H9 (cell line): ENCODE results near the gene PLB1. TPM values are rescaled to one million over a fixed set of nuclear protein-coding genes. Genes with fewer than 3 reads are reported as not detected.

Source experiments
- DNase-seq: peaks from one replicate; pipeline ENCODE4 v3.0.0-alpha.2; 2017
- H2AFZ ChIP-seq: one replicate; pipeline ENCODE4 v1.6.1; 2013; ENCODE audit warnings: mild to moderate bottlenecking, low read length, control low read depth, moderate library complexity
- H2AK5ac ChIP-seq: 2 replicates; pipeline ENCODE4 v1.6.1; 2013; ENCODE audit warnings: low read length, control low read depth, mixed read lengths; ENCODE audit not compliant: insufficient read length
- H2BK120ac ChIP-seq: one replicate; pipeline ENCODE4 v1.6.1; 2013; ENCODE audit warnings: low read depth, mild to moderate bottlenecking, low read length, control low read depth, inconsistent platforms; ENCODE audit not compliant: poor library complexity, severe bottlenecking
- H2BK12ac ChIP-seq: 2 replicates; pipeline ENCODE4 v1.6.1; 2013; ENCODE audit warnings: low read length, control low read depth, mixed read lengths, low read depth; ENCODE audit not compliant: insufficient read length
- H2BK15ac ChIP-seq: 2 replicates; pipeline ENCODE4 v1.6.1; 2013; ENCODE audit warnings: low read depth, low read length, control low read depth
- H2BK20ac ChIP-seq: one replicate; pipeline ENCODE4 v1.6.1; 2013; ENCODE audit warnings: low read depth, mild to moderate bottlenecking, low read length, control low read depth, inconsistent platforms; ENCODE audit not compliant: poor library complexity, severe bottlenecking
- H2BK5ac ChIP-seq: 2 replicates; pipeline ENCODE4 v1.6.1; 2013; ENCODE audit warnings: low read length, control low read depth, mixed read lengths; ENCODE audit not compliant: insufficient read length
- H3K14ac ChIP-seq: 2 replicates; pipeline ENCODE4 v1.6.1; 2013; ENCODE audit warnings: low read length, control low read depth; ENCODE audit not compliant: insufficient read depth
- H3K18ac ChIP-seq: 2 replicates; pipeline ENCODE4 v1.6.1; 2013; ENCODE audit warnings: low read depth, mild to moderate bottlenecking, mixed read lengths, low read length, control low read depth; ENCODE audit not compliant: insufficient read length
- H3K23ac ChIP-seq: 2 replicates; pipeline ENCODE4 v1.6.1; 2013; ENCODE audit warnings: low read length, control low read depth, mixed read lengths, low read depth; ENCODE audit not compliant: insufficient read length
- H3K23me2 ChIP-seq: 2 replicates; pipeline ENCODE4 v1.6.1; 2013; ENCODE audit warnings: low read depth, mild to moderate bottlenecking, mixed read lengths, low read length, control low read depth; ENCODE audit not compliant: insufficient read length, poor library complexity, severe bottlenecking
- H3K27ac ChIP-seq: 2 replicates; pipeline ENCODE4 v1.5.1; 2013; ENCODE audit warnings: low read length, control low read depth, mixed read lengths, low read depth; ENCODE audit not compliant: insufficient read length
- H3K27me3 ChIP-seq: 2 replicates; pipeline ENCODE4 v1.6.1; 2013; ENCODE audit warnings: low read length, control low read depth, inconsistent platforms; ENCODE audit not compliant: insufficient read depth
- H3K4ac ChIP-seq: 2 replicates; pipeline ENCODE4 v1.6.1; 2013; ENCODE audit warnings: low read depth, mild to moderate bottlenecking, control low read depth, inconsistent platforms, low read length, moderate library complexity
- H3K4me1 ChIP-seq: 2 replicates; pipeline ENCODE4 v1.6.1; 2013; ENCODE audit warnings: low read length, control low read depth, inconsistent platforms; ENCODE audit not compliant: insufficient read depth
- H3K4me2 ChIP-seq: 2 replicates; pipeline ENCODE4 v1.6.1; 2013; ENCODE audit warnings: low read length, control low read depth, mixed read lengths; ENCODE audit not compliant: insufficient read length, insufficient read depth
- H3K56ac ChIP-seq: 2 replicates; pipeline ENCODE4 v1.6.1; 2013; ENCODE audit warnings: low read depth, mild to moderate bottlenecking, mixed read lengths, low read length, control low read depth; ENCODE audit not compliant: insufficient read length
- H3K79me1 ChIP-seq: 2 replicates; pipeline ENCODE4 v1.6.1; 2013; ENCODE audit warnings: low read depth, mild to moderate bottlenecking, moderate library complexity, low read length, control low read depth, inconsistent platforms; ENCODE audit not compliant: insufficient read depth, poor library complexity, severe bottlenecking
- H3K79me2 ChIP-seq: 2 replicates; pipeline ENCODE4 v1.6.1; 2013; ENCODE audit warnings: low read length, control low read depth, inconsistent platforms; ENCODE audit not compliant: insufficient read depth
- H3K9ac ChIP-seq: 2 replicates; pipeline ENCODE4 v1.6.1; 2013; ENCODE audit warnings: low read length, control low read depth, mixed read lengths; ENCODE audit not compliant: insufficient read length; ENCODE audit errors: extremely low read depth
- H3K9me3 ChIP-seq: one replicate; pipeline ENCODE4 v1.6.1; 2013; ENCODE audit warnings: low read depth, low read length, inconsistent platforms; ENCODE audit not compliant: control insufficient read depth
- H3T11ph ChIP-seq: one replicate; pipeline ENCODE4 v1.6.1; 2013; ENCODE audit warnings: mild to moderate bottlenecking, low read length, control low read depth, inconsistent platforms
- H4K20me1 ChIP-seq: one replicate; pipeline ENCODE4 v1.6.1; 2013; ENCODE audit not compliant: control insufficient read depth, insufficient read length, insufficient read depth
- H4K5ac ChIP-seq: 2 replicates; pipeline ENCODE4 v1.6.1; 2013; ENCODE audit warnings: low read depth, mild to moderate bottlenecking, mixed read lengths, low read length, control low read depth; ENCODE audit not compliant: insufficient read length
- H4K8ac ChIP-seq: replicated peaks from 2 replicates; pipeline ENCODE4 v1.6.1; 2013; ENCODE audit warnings: low read length, control low read depth, mixed read lengths, low read depth; ENCODE audit not compliant: insufficient read length
- H4K91ac ChIP-seq: 2 replicates; pipeline ENCODE4 v1.6.1; 2013; ENCODE audit warnings: low read depth, mild to moderate bottlenecking, moderate library complexity, mixed read lengths, low read length, control low read depth; ENCODE audit not compliant: insufficient read length
- H3K27ac Mint-ChIP-seq, 3 experiments: 2 replicates in 2 of 3; 3 replicates in 1 of 3; pipeline ENCODE4 v1.8.0; 2020 to 2021; ENCODE audit warnings: mixed read lengths in 3 of 3, mild to moderate bottlenecking in 1 of 3, moderate library complexity in 1 of 3
- H3K27me3 Mint-ChIP-seq: 2 replicates; pipeline ENCODE4 v1.8.0; 2021; ENCODE audit warnings: low read depth, mild to moderate bottlenecking, moderate library complexity, mixed read lengths
- H3K36me3 Mint-ChIP-seq, 3 experiments: 2 replicates in 2 of 3; 3 replicates in 1 of 3; pipeline ENCODE4 v1.8.0; 2020 to 2021; ENCODE audit warnings: low read depth in 3 of 3, mixed read lengths in 3 of 3; ENCODE audit not compliant: insufficient read depth in 1 of 3
- H3K4me1 Mint-ChIP-seq, 2 experiments: 2 replicates each; pipeline ENCODE4 v1.8.0; 2020; ENCODE audit warnings: mixed read lengths in 2 of 2
- H3K4me3 Mint-ChIP-seq, 2 experiments: 2 replicates in 1 of 2; 3 replicates in 1 of 2; pipeline ENCODE4 v1.8.0; 2020 to 2021; ENCODE audit warnings: mild to moderate bottlenecking in 2 of 2, mixed read lengths in 2 of 2, moderate library complexity in 1 of 2
- H3K9me3 Mint-ChIP-seq, 2 experiments: 2 replicates in 1 of 2; 3 replicates in 1 of 2; pipeline ENCODE4 v1.8.0; 2020; ENCODE audit warnings: mild to moderate bottlenecking in 2 of 2, mixed read lengths in 2 of 2, moderate library complexity in 1 of 2
- CTCF ChIP-seq: fragments of 200-600 bp; sonication (generic); conservative IDR thresholded peaks from 3 replicates; pipeline ENCODE4 v1.8.0; 2021; ENCODE audit warnings: antibody characterized with exemption, mild to moderate bottlenecking
- WGBS: extraction: QIAGEN DNeasy Blood & Tissue Kit; methylation state at CpG from one replicate; pipeline ENCODE4 v1.1.7; 2013; ENCODE audit warnings: missing lambda C conversion rate, low lambda C conversion rate, mixed read lengths; ENCODE audit not compliant: insufficient read length; ENCODE audit errors: extremely low coverage; 5-methylcytosine and 5-hydroxymethylcytosine counted together
- total RNA-seq: library from RNA; stranded (reverse); gene quantifications from 2 replicates; pipeline ENCODE4 v1.2.1, GENCODE V29; 2021

Gene PLB1
- total RNA-seq, 1 experiment from 2014 or later, result not detected

- Histone ChIP-seq H3T11ph (no peak overlapping the region), H3K79me2 (no peaks in the 10 kb centered on the region), H3K56ac (no peak overlapping the region), H4K5ac (no peak overlapping the region), H4K20me1 (no peaks in the 10 kb centered on the region), H3K27ac (no peak overlapping the region), H2AK5ac (no peak overlapping the region), H2BK12ac (no peak overlapping the region), H3K79me1 (no peaks in the 10 kb centered on the region), H4K91ac (no peak overlapping the region), H3K4me2 (no peak overlapping the region), H3K4ac (no peak overlapping the region), H2BK5ac (no peak overlapping the region), H3K23me2 (no peaks in the 10 kb centered on the region), H3K18ac (no peak overlapping the region), H3K9ac (no peak overlapping the region), H3K4me1 (peaks cover 3% of the 10 kb centered on the region; the same call in 1 of the 2 replicates), H3K27me3 (no peaks in the 10 kb centered on the region), H3K14ac (no peak overlapping the region), H3K23ac (no peak overlapping the region), H2AFZ (no peak overlapping the region), H3K9me3 (no peaks in the 10 kb centered on the region), H2BK15ac (no peak overlapping the region), H2BK20ac (no peak overlapping the region), H4K8ac (no peak overlapping the region), H2BK120ac (no peak overlapping the region)
- Mint-ChIP-seq H3K27me3 (no peaks in the 10 kb centered on the region; the same call in 1 of the 2 replicates), H3K27ac (peak overlapping the region in 1 of 3 experiments; percentile 34; a peak in 1 of 7 replicates), H3K4me3 (no peak overlapping the region), H3K9me3 (no peaks in the 10 kb centered on the region; a peak in 1 of 5 replicates), H3K4me1 (peaks cover 30 to 36% of the 10 kb centered on the region in 2 experiments), H3K36me3 (no peaks in the 10 kb centered on the region)
- no peak for DNase-seq
- WGBS, result no CpG with 5 or more reads among the region's 13 CpGs
- no peak for TF ChIP-seq CTCF
Measured at GRCh38 chr2:28684142-28684858, 188.4 kb downstream of the PLB1 start.
